Hematopoietic multipotent progenitor cell (in vitro differentiated cells): ENCODE data around the gene RLBP1. TPM values are rescaled to one million over a fixed set of nuclear protein-coding genes. Genes with fewer than 3 reads are reported as not detected.

Experiments
- DNase-seq, 3 donors: peaks; one replicate each; pipeline ENCODE4 v3.0.0-alpha.2; 2011 to 2015; ENCODE audit warnings: low read depth in 2 of 3, low spot score in 2 of 3
- total RNA-seq: library from RNA; depleted of rRNA; stranded (reverse); fragments of >200 nt; gene quantifications from one replicate; pipeline ENCODE4 v1.2.3, GENCODE V29; 2012

The RLBP1 gene
- total RNA-seq, 1 donor, result not detected

- no peak for DNase-seq
These were observed 41.2 kb downstream of the RLBP1 start for GRCh38 chr15:89179966-89180875.

DNA sequence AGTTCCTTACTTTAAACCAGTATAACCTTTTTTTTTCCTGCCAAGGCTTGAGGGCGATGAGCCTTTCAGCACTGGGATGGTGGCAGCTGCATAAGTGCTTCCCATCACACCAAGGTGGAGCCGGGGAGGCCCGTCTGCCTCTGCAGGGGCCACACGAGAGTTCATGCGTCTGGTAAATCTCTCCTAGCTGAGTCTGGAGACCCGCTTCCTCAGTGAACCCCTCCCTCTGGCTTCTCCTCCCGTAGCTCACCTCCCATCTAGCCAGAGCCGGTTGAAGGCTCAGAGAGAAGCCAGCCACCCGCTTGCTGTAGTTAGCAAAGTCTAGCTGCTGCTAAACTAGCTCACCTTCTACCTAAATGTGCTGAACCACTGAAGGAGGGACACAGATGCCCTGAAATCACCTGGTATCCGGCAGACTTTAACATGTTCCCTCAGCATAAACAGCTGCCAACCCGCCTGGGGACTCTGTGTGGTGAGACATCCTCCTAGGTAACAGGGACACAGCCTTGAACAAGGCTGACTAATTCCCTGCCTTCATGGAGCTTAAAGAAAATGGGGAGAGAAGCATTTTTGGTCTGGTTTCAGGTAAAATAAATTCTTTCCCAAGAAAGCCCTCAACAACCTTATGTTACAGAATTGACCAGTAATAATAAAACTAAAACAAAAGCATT is 42.9 kb downstream of the RLBP1 start:
- DNase-seq, result no peak

DNA sequence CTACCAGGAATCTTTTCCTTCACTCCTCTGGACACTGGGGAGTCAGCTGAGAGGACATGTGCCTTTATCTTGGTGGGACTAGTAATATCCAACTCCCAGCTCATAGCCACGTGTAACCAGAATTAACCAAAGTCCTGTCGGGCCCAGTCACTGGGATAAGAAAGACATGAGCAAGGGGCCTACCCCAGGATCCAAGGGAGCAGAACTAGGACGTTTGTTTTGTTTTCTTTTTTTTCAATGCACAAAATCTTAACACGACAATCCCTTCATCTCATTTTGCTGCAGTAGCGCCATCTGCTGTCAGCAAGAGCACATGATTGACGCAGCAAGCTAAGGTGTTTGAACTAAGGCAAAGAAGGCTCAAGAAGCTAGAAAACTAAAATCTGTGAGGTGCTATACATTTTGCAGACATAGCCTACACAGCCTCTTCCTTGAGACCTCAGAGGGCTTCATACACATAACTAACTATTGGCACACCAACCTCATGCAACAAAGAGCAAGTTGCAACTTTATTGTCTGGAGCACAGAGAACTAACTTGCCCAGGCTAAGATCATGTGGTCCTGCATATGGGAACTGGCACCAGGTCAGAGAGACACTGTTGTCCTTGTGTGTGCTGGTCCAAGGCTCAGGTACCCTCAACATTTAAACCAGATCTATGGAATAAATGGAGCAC is 43.6 kb downstream of the RLBP1 start:
- peak; percentile 31 to 88 (median 77) for DNase-seq

DNA sequence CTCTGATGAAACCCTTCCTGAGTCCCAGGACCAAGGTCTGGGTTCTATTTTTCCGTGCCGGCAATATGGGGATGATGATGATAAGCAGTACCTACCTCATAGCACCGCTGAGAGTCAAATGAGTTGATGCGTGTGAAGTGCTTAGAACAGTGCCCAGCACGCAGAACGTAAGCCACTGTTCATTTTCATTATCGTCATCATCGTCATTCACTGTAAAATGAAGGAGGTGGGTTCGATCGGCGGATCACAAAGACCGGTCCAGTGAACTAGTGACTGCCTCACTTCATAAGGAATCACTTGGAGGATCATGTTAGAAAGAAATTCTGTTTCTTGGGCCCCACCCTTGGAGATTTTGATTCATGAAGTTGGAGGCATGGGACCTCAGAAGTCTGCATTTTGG is 44.3 kb downstream of the RLBP1 start:
- no peak for DNase-seq

DNA sequence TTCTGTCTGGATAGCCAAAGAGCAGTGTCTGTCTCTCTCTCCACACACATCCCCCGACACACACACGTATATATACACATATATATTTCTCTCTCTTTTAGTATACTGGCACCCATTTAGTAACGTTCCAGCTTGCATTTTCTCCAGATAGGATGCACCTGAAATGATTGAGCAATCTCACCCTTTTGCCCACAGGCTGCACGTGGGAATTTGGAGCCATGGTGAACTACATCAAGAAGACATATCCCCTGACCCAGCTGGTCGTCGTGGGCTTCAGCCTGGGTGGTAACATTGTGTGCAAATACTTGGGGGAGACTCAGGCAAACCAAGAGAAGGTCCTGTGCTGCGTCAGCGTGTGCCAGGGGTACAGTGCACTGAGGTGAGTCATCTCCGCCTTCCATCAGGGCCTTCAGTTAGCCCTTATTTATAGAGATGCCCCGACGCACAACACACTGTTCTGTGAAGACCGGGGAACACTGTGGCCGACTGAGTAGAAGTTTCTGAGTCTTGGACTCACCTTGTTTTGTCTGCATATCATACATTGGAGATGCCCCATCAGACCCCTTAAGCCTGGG is 45.7 kb downstream of the RLBP1 start:
- DNase-seq, result no peak

- no peak for DNase-seq
These were observed 46.9 kb downstream of the RLBP1 start for GRCh38 chr15:89174476-89174875.

DNA sequence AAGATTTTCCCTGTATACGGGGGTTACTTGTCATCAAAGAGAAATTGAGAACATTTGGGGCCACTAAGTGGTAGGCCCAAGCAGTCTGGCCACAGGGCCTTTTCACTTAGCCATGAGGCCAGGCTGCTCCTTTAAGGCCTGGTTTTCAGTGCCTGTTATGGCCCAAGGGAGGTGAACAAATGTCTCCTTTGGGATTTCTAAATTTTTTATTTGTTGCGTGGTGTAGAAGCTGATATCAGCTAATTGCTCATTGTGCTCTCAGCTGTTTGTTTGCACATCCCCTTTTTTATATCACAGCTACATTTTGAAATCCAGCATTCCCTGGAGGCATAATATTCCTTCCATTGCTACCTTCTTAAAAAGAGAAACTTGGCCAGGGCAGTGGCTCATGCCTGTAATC is 48.5 kb downstream of the RLBP1 start:
- no peak for DNase-seq

GRCh38 chr15:89171136-89172072 is 50.0 kb downstream of the RLBP1 start:
- peak in 2 of 3 donors; percentile 48 to 60 for DNase-seq

- DNase-seq, result no peak
These were observed 51.0 kb downstream of the RLBP1 start for GRCh38 chr15:89170364-89170763.

- DNase-seq, result no peak
These were observed 53.0 kb downstream of the RLBP1 start for GRCh38 chr15:89168316-89168833.

- DNase-seq, result peak in 2 of 3 donors; percentile 75 to 79
These were observed 53.9 kb downstream of the RLBP1 start for GRCh38 chr15:89167267-89168176.

- DNase-seq, result no peak
These were observed 55.7 kb downstream of the RLBP1 start for GRCh38 chr15:89165677-89166076.

- DNase-seq, result no peak
These were observed 56.6 kb downstream of the RLBP1 start for GRCh38 chr15:89164712-89165211.

- no peak for DNase-seq
These were observed 57.9 kb downstream of the RLBP1 start for GRCh38 chr15:89163271-89164055.

GRCh38 chr15:89161666-89162065 is 59.7 kb downstream of the RLBP1 start:
- DNase-seq, result no peak
